ENCODE data around the gene NOS1AP.

The NOS1AP gene

DNA sequence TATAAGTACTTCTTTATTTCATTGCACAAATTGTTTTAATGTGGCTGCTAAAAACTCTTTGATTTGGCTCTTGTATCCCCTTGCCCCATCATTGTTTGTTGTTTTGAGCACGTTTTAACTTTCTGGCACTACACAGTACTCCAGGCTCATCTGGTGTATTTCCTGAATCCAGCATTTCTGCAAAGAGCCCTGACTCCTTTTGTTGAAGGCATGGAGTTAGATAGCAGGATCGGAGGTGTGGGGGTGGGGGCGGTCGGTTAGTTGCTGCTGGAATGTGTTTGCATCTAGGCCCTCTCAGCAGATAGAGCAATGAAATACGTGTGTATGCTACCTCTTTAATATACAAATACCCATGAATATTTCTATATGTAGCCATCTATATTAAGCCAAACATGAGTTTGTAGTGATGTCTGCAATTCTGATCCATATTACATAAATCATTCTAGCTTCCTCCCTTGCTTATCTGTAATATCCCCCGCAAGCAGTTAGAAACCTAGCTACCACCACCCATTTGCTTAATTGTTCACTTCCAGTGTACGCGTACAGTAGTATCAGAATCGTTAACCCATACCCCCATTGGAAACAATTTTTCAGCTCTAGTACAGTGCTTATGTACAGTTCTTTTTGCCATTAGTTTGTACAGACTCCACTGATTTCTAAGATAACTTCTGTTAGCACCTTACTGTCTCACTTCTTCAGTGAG lies 106.0 kb downstream of the NOS1AP start:
- no peak overlapping the region for H3K27ac ChIP-seq (ENCODE audit: low read depth, low read length)
- H3K4me3 ChIP-seq (ENCODE audit: low read depth in 1 of 2, low read length in 2 of 2), result no peak overlapping the region
- H3K27me3 ChIP-seq (ENCODE audit: control insufficient read depth in 1 of 2, insufficient read depth in 2 of 2, low read length in 2 of 2), result no peaks in the 10 kb centered on the region
- H3K4me1 ChIP-seq (ENCODE audit: insufficient read depth, low read length), result peaks cover 8% of the 10 kb centered on the region
- no peaks in the 10 kb centered on the region for H3K36me3 ChIP-seq (ENCODE audit: insufficient read depth, low read length)
- H3K9me3 ChIP-seq (ENCODE audit: low read length), result no peaks in the 10 kb centered on the region
- no peak overlapping the region for H3K9ac ChIP-seq (ENCODE audit: low read length)

GRCh38 chr1:162177126-162177525 lies 107.6 kb downstream of the NOS1AP start:
- Histone ChIP-seq H3K36me3 (ENCODE audit: insufficient read depth, low read length) (no peaks in the 10 kb centered on the region), H3K9ac (ENCODE audit: low read length) (no peak overlapping the region), H3K27me3 (ENCODE audit: control insufficient read depth in 1 of 2, insufficient read depth in 2 of 2, low read length in 2 of 2) (no peaks in the 10 kb centered on the region), H3K4me1 (ENCODE audit: insufficient read depth, low read length) (peaks cover 8% of the 10 kb centered on the region), H3K9me3 (ENCODE audit: low read length) (no peaks in the 10 kb centered on the region), H3K27ac (ENCODE audit: low read depth, low read length) (no peak overlapping the region), H3K4me3 (ENCODE audit: low read depth in 1 of 2, low read length in 2 of 2) (no peak overlapping the region)

GRCh38 chr1:162178432-162178831 lies 108.9 kb downstream of the NOS1AP start:
- H3K36me3 ChIP-seq (ENCODE audit: insufficient read depth, low read length), result no peaks in the 10 kb centered on the region
- no peak overlapping the region for H3K4me3 ChIP-seq (ENCODE audit: low read depth in 1 of 2, low read length in 2 of 2)
- no peaks in the 10 kb centered on the region for H3K9me3 ChIP-seq (ENCODE audit: low read length)
- no peak overlapping the region for H3K27ac ChIP-seq (ENCODE audit: low read depth, low read length)
- H3K4me1 ChIP-seq (ENCODE audit: insufficient read depth, low read length), result peaks cover 8% of the 10 kb centered on the region
- H3K27me3 ChIP-seq (ENCODE audit: control insufficient read depth in 1 of 2, insufficient read depth in 2 of 2, low read length in 2 of 2), result no peaks in the 10 kb centered on the region
- H3K9ac ChIP-seq (ENCODE audit: low read length), result no peak overlapping the region

DNA sequence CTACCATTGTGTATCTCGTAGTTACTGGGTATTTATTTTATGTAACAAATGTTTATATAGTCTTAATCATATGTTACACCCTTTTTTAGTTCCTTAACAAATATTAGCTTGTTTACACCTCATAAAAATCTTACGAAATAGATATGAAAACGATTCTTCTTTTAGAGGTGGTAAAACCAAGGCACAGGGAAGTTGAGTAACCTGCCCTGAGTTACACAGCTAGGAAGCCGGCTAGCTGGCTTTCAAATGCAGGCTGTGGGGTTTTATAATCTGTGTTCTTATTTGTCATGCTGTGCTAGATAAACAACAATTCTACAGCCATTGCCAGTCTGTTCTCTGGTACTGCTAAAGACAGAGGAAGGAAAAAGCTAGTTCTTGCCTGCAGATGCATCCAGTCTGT lies 109.6 kb downstream of the NOS1AP start:
- Histone ChIP-seq H3K9ac (ENCODE audit: low read length) (no peak overlapping the region), H3K36me3 (ENCODE audit: insufficient read depth, low read length) (no peaks in the 10 kb centered on the region), H3K27me3 (ENCODE audit: control insufficient read depth in 1 of 2, insufficient read depth in 2 of 2, low read length in 2 of 2) (no peaks in the 10 kb centered on the region), H3K27ac (ENCODE audit: low read depth, low read length) (no peak overlapping the region), H3K9me3 (ENCODE audit: low read length) (no peaks in the 10 kb centered on the region), H3K4me3 (ENCODE audit: low read depth in 1 of 2, low read length in 2 of 2) (no peak overlapping the region), H3K4me1 (ENCODE audit: insufficient read depth, low read length) (peaks cover 8% of the 10 kb centered on the region)

DNA sequence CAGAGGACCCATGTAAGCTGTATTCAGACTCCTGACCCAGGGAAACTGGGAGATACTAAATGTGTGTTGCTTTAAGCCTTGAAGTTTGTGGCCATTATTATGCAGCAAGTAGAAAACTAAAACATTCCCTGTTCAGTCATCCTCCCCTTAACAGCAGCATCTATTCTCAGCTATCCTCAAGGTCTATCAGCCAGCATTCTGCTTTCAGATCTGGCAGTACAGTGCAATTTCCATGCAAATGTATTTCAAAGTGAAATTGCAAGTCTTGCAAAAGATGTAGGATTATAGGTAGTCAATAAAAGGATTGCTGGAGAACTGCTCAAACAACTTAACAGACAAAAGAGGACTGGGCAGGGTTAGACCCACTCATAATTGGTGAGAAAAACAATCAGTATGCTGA lies 111.3 kb downstream of the NOS1AP start:
- Histone ChIP-seq H3K27ac (ENCODE audit: low read depth, low read length) (no peak overlapping the region), H3K36me3 (ENCODE audit: insufficient read depth, low read length) (no peaks in the 10 kb centered on the region), H3K27me3 (ENCODE audit: control insufficient read depth in 1 of 2, insufficient read depth in 2 of 2, low read length in 2 of 2) (no peaks in the 10 kb centered on the region)

DNA sequence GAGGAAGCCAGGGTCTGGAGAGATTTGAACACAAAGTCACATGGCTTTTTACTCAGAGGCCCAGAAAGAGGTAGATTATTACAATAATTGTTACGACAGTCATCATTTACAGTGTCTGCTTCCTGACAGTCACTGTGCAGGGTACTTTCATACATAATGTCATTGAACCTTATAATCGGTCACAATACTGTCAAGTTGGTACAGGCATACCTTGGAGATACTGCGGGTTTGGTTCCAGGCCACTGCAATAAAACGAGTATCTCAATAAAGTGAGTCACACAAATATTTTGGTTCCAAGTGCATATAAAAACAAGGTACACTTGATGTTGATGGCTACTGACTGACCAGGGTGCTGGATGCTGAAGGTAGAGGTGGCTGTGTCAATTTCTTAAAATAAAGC lies 112.6 kb downstream of the NOS1AP start:
- H3K4me3 ChIP-seq (ENCODE audit: low read depth in 1 of 2, low read length in 2 of 2), result no peak overlapping the region

More for the DNA sequence above, 111.3 kb downstream of the NOS1AP start:
- Histone ChIP-seq H3K9ac (ENCODE audit: low read length) (no peak overlapping the region), H3K4me1 (ENCODE audit: insufficient read depth, low read length) (peaks cover 5% of the 10 kb centered on the region), H3K9me3 (ENCODE audit: low read length) (no peaks in the 10 kb centered on the region), H3K4me3 (ENCODE audit: low read depth in 1 of 2, low read length in 2 of 2) (no peak overlapping the region)

DNA sequence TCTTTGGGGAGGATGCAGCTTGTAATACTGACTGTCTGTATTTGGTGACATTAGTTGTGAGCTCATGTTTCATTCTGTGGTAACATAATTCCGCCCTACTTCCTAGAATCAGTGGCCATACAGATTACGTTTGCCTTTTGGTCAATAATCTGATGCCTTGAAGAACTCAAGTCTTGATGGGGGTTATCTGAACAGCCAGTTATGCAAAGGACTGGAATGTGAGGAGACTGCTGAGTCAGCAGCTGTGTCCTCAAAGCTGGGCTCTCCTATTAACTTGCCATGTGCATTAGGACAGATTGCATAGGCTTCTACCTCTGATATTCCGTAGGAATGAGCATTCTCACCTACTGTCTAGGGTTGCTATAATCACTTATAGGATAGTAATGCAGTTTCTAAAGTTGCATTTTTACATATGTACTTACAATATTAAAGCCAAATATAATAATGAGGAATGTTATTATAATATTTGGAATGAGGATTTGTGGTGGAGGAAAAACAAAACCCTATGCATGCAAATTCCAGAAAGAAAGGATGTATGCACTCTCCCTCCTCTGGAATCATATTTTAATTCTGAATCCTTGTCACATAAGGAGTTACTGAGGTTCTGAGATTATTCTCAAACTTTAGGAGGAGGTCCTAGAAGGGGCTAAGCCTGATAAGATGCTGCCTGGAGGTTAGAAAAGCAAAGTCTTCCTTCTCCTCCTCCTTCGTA lies 116.0 kb downstream of the NOS1AP start:
- Histone ChIP-seq H3K36me3 (ENCODE audit: insufficient read depth, low read length) (no peaks in the 10 kb centered on the region), H3K9me3 (ENCODE audit: low read length) (no peaks in the 10 kb centered on the region), H3K27ac (ENCODE audit: low read depth, low read length) (no peak overlapping the region), H3K27me3 (ENCODE audit: control insufficient read depth in 1 of 2, insufficient read depth in 2 of 2, low read length in 2 of 2) (no peaks in the 10 kb centered on the region), H3K9ac (ENCODE audit: low read length) (no peak overlapping the region), H3K4me1 (ENCODE audit: insufficient read depth, low read length) (no peaks in the 10 kb centered on the region), H3K4me3 (ENCODE audit: low read depth in 1 of 2, low read length in 2 of 2) (no peak overlapping the region)

More for the DNA sequence above, 112.6 kb downstream of the NOS1AP start:
- H3K36me3 ChIP-seq (ENCODE audit: insufficient read depth, low read length), result no peaks in the 10 kb centered on the region
- no peak overlapping the region for H3K27ac ChIP-seq (ENCODE audit: low read depth, low read length)
- no peak overlapping the region for H3K9ac ChIP-seq (ENCODE audit: low read length)
- H3K27me3 ChIP-seq (ENCODE audit: control insufficient read depth in 1 of 2, insufficient read depth in 2 of 2, low read length in 2 of 2), result no peaks in the 10 kb centered on the region
- peaks cover 4% of the 10 kb centered on the region for H3K4me1 ChIP-seq (ENCODE audit: insufficient read depth, low read length)
- no peaks in the 10 kb centered on the region for H3K9me3 ChIP-seq (ENCODE audit: low read length)

- Histone ChIP-seq H3K9ac (ENCODE audit: low read length) (no peak overlapping the region), H3K27me3 (ENCODE audit: control insufficient read depth in 1 of 2, insufficient read depth in 2 of 2, low read length in 2 of 2) (no peaks in the 10 kb centered on the region), H3K4me1 (ENCODE audit: insufficient read depth, low read length) (no peaks in the 10 kb centered on the region), H3K9me3 (ENCODE audit: low read length) (no peaks in the 10 kb centered on the region), H3K27ac (ENCODE audit: low read depth, low read length) (no peak overlapping the region), H3K36me3 (ENCODE audit: insufficient read depth, low read length) (no peaks in the 10 kb centered on the region), H3K4me3 (ENCODE audit: low read depth in 1 of 2, low read length in 2 of 2) (no peak overlapping the region)
These were observed 116.5 kb downstream of the NOS1AP start for GRCh38 chr1:162186026-162186374.

DNA sequence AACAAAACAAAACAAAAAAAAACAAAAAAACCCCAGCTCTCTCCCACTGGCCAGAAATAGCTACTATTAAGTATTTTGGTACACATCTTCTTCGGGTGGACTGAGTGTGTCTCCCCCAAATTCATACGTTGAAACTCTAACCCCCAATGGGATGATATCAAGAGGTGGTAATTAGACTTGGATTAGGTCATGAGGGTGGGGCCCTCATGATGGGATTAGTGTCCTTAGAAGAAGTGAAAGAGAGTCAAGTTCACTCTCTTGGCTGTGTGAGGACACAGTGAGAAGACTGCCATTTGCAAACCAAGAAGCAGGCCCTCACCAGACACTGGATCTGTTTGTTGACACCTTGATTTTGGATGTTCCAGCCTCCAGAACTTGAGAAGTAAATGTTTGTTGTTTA lies 116.9 kb downstream of the NOS1AP start:
- Histone ChIP-seq H3K27me3 (ENCODE audit: control insufficient read depth in 1 of 2, insufficient read depth in 2 of 2, low read length in 2 of 2) (no peaks in the 10 kb centered on the region), H3K27ac (ENCODE audit: low read depth, low read length) (no peak overlapping the region), H3K9ac (ENCODE audit: low read length) (no peak overlapping the region), H3K4me1 (ENCODE audit: insufficient read depth, low read length) (no peaks in the 10 kb centered on the region), H3K36me3 (ENCODE audit: insufficient read depth, low read length) (no peaks in the 10 kb centered on the region), H3K9me3 (ENCODE audit: low read length) (no peaks in the 10 kb centered on the region), H3K4me3 (ENCODE audit: low read depth in 1 of 2, low read length in 2 of 2) (no peak overlapping the region)

- no peak overlapping the region for H3K4me3 ChIP-seq (ENCODE audit: low read depth in 1 of 2, low read length in 2 of 2)
- H3K9me3 ChIP-seq (ENCODE audit: low read length), result no peaks in the 10 kb centered on the region
- no peaks in the 10 kb centered on the region for H3K36me3 ChIP-seq (ENCODE audit: insufficient read depth, low read length)
- peaks cover 1% of the 10 kb centered on the region for H3K4me1 ChIP-seq (ENCODE audit: insufficient read depth, low read length)
- H3K27me3 ChIP-seq (ENCODE audit: control insufficient read depth in 1 of 2, insufficient read depth in 2 of 2, low read length in 2 of 2), result no peaks in the 10 kb centered on the region
- H3K9ac ChIP-seq (ENCODE audit: low read length), result no peak overlapping the region
- no peak overlapping the region for H3K27ac ChIP-seq (ENCODE audit: low read depth, low read length)
These were observed 118.3 kb downstream of the NOS1AP start for GRCh38 chr1:162187687-162188276.

DNA sequence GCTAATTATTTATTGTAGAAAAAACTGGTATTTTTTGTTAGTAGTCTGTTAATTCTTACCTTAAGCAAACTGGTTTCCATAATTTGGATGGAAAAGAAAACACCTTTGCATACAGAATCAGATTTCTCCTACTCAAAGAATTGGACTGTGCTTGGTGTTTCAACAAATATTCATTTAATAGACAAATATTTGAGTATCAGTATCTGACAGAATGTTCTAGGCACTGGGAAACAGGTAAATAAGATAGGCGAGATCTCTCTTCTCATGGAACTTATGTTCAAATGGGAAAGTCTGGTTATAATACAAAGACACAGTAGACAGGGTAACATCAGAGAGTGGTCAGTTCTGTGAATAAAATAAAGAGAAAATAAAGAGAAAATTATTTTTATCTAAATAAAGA lies 119.9 kb downstream of the NOS1AP start:
- Histone ChIP-seq H3K4me1 (ENCODE audit: insufficient read depth, low read length) (peaks cover 16% of the 10 kb centered on the region), H3K27me3 (ENCODE audit: control insufficient read depth in 1 of 2, insufficient read depth in 2 of 2, low read length in 2 of 2) (no peaks in the 10 kb centered on the region), H3K9me3 (ENCODE audit: low read length) (no peaks in the 10 kb centered on the region)

More for the DNA sequence above, 119.9 kb downstream of the NOS1AP start:
- no peaks in the 10 kb centered on the region for H3K36me3 ChIP-seq (ENCODE audit: insufficient read depth, low read length)
- H3K9ac ChIP-seq (ENCODE audit: low read length), result no peak overlapping the region
- no peak overlapping the region for H3K27ac ChIP-seq (ENCODE audit: low read depth, low read length)
- no peak overlapping the region for H3K4me3 ChIP-seq (ENCODE audit: low read depth in 1 of 2, low read length in 2 of 2)
